H1 (cell line): ENCODE measurements around the gene RELT. TPM values are rescaled to one million over a fixed set of nuclear protein-coding genes. Genes with fewer than 3 reads are reported as not detected.

Experiments used
- CTCF ChIA-PET: fragments of 300-600 bp; sonication (Branson Sonifier 250); formaldehyde crosslinking; loops from one replicate; lab custom pipeline; 2021; ENCODE audit not compliant: partially characterized antibody; lab: Charles Lee
- POLR2A ChIA-PET: fragments of 300-600 bp; sonication (Branson Sonifier 250); formaldehyde crosslinking; loops from one replicate; lab custom pipeline; 2021; ENCODE audit warnings: inconsistent platforms; ENCODE audit not compliant: partially characterized antibody; lab: Charles Lee
- DNase-seq, 2 experiments: peaks; one replicate each; pipeline versions ENCODE4 v3.0.0 to v3.0.0-alpha.2; 2010 to 2022; ENCODE audit warnings: low spot score in 2 of 2, low read depth in 1 of 2, mixed read lengths in 1 of 2
- FAIRE-seq: peaks from 2 replicates; lab custom pipeline; 2011; peaks lifted over from hg19 to GRCh38; lab: Jason Lieb, UNC
- H2AFZ ChIP-seq: 2 replicates; pipeline ENCODE4 v1.8.1; 2012; ENCODE audit warnings: low read length, inconsistent platforms
- H2AK5ac ChIP-seq: 2 replicates; pipeline ENCODE4 v1.6.1; 2013; ENCODE audit warnings: low read depth, low read length
- H2BK120ac ChIP-seq: replicated peaks from 2 replicates; pipeline ENCODE3; 2013; ENCODE audit warnings: low read depth, low read length, inconsistent platforms
- H2BK12ac ChIP-seq: 2 replicates; pipeline ENCODE4 v1.6.1; 2013; ENCODE audit warnings: low read depth, low read length
- H2BK15ac ChIP-seq: 2 replicates; pipeline ENCODE4 v1.6.1; 2013; ENCODE audit warnings: low read length
- H2BK20ac ChIP-seq: 2 replicates; pipeline ENCODE4 v1.6.1; 2013; ENCODE audit warnings: low read length
- H2BK5ac ChIP-seq: 2 replicates; pipeline ENCODE4 v1.6.1; 2013; ENCODE audit warnings: low read depth, low read length
- H3K14ac ChIP-seq: 2 replicates; pipeline ENCODE4 v1.6.1; 2013; ENCODE audit warnings: inconsistent platforms; ENCODE audit not compliant: insufficient read length
- H3K18ac ChIP-seq: 2 replicates; pipeline ENCODE4 v1.6.1; 2013; ENCODE audit warnings: low read length; ENCODE audit errors: extremely low read depth
- H3K23ac ChIP-seq: 2 replicates; pipeline ENCODE4 v1.6.1; 2013; ENCODE audit warnings: inconsistent platforms; ENCODE audit not compliant: insufficient read length
- H3K23me2 ChIP-seq: 2 replicates; pipeline ENCODE4 v1.6.1; 2013; ENCODE audit warnings: low read depth, low read length
- H3K27ac ChIP-seq: 2 replicates; pipeline ENCODE4 v1.6.1; 2011; ENCODE audit warnings: low read depth, low read length, inconsistent platforms
- H3K27me3 ChIP-seq, 4 experiments: replicated peaks in 1 of 4; 1 replicate in 1 of 4; 2 replicates in 3 of 4; pipeline versions ENCODE4 v1.6.1 to v1.8.1; 2011 to 2013; ENCODE audit warnings: low read length in 3 of 4, mild to moderate bottlenecking in 3 of 4, inconsistent platforms in 2 of 4, mixed read lengths in 2 of 4, moderate library complexity in 1 of 4; ENCODE audit not compliant: control insufficient read depth in 3 of 4, insufficient read depth in 3 of 4; ENCODE audit errors: extremely low read depth in 1 of 4
- H3K36me3 ChIP-seq, 4 experiments: 2 replicates each; pipeline versions ENCODE4 v1.6.1 to v1.8.1; 2011 to 2013; ENCODE audit warnings: mild to moderate bottlenecking in 4 of 4, low read length in 3 of 4, moderate library complexity in 2 of 4, control low read depth in 1 of 4, inconsistent platforms in 1 of 4; ENCODE audit not compliant: insufficient read depth in 4 of 4, control insufficient read depth in 2 of 4
- H3K4ac ChIP-seq: replicated peaks from 2 replicates; pipeline ENCODE3; 2013; ENCODE audit warnings: low read length, low read depth, mixed read lengths, inconsistent platforms; ENCODE audit not compliant: insufficient read length
- H3K4me1 ChIP-seq, 4 experiments: replicated peaks in 1 of 4; 1 replicate in 1 of 4; 2 replicates in 3 of 4; pipeline versions ENCODE4 v1.6.1 to v1.8.1; 2011 to 2013; ENCODE audit warnings: low read length in 3 of 4, inconsistent platforms in 2 of 4, mixed read lengths in 1 of 4; ENCODE audit not compliant: insufficient read depth in 4 of 4, control insufficient read depth in 3 of 4
- H3K4me2 ChIP-seq, 2 experiments: 2 replicates each; pipeline versions ENCODE4 v1.6.1 to v1.8.1; 2011 to 2013; ENCODE audit warnings: low read depth in 2 of 2, low read length in 2 of 2, control low read depth in 1 of 2, inconsistent platforms in 1 of 2, mild to moderate bottlenecking in 1 of 2; ENCODE audit not compliant: insufficient read depth in 1 of 2
- H3K4me3 ChIP-seq, 4 experiments: fragments of 200-600, 300-600 bp in 1 of 4; sonication (generic), shearing (Covaris generic), sonication (Bioruptor Twin) in 1 of 4; 2 replicates each; pipeline versions ENCODE4 v1.5.1 to v1.8.1; 2011 to 2016; ENCODE audit warnings: low read length in 4 of 4, low read depth in 3 of 4, control low read depth in 2 of 4, inconsistent platforms in 2 of 4, mild to moderate bottlenecking in 2 of 4, mixed read lengths in 1 of 4, moderate library complexity in 1 of 4; ENCODE audit not compliant: insufficient read depth in 2 of 4; ENCODE audit errors: extremely low read depth in 1 of 4
- H3K56ac ChIP-seq: replicated peaks from 2 replicates; pipeline ENCODE3; 2013; ENCODE audit warnings: low read depth, mild to moderate bottlenecking, mixed read lengths, low read length, inconsistent platforms; ENCODE audit not compliant: insufficient read length
- H3K79me1 ChIP-seq: 2 replicates; pipeline ENCODE4 v1.6.1; 2013; ENCODE audit warnings: low read depth, low read length, control low read depth
- H3K79me2 ChIP-seq, 2 experiments: 2 replicates each; pipeline versions ENCODE4 v1.6.1 to v1.8.1; 2012 to 2013; ENCODE audit warnings: low read length in 2 of 2, mild to moderate bottlenecking in 2 of 2, inconsistent platforms in 1 of 2; ENCODE audit not compliant: insufficient read depth in 2 of 2, control insufficient read depth in 1 of 2
- H3K9ac ChIP-seq, 4 experiments: replicated peaks in 1 of 4; 1 replicate in 1 of 4; 2 replicates in 3 of 4; pipeline versions ENCODE4 v1.6.1 to v1.8.1; 2011 to 2013; ENCODE audit warnings: low read depth in 3 of 4, low read length in 3 of 4, control low read depth in 2 of 4, mild to moderate bottlenecking in 2 of 4, moderate library complexity in 2 of 4, inconsistent platforms in 1 of 4; ENCODE audit errors: extremely low read depth in 1 of 4
- H3K9me3 ChIP-seq, 2 experiments: 2 replicates each; pipeline versions ENCODE4 v1.6.1 to v1.8.1; 2012 to 2013; ENCODE audit warnings: mild to moderate bottlenecking in 2 of 2, moderate library complexity in 2 of 2, control low read depth in 1 of 2, inconsistent platforms in 1 of 2, low read depth in 1 of 2, low read length in 1 of 2, mixed read lengths in 1 of 2; ENCODE audit not compliant: insufficient read depth in 2 of 2
- H4K20me1 ChIP-seq, 2 experiments: replicated peaks in 1 of 2; 2 replicates each; pipeline versions ENCODE3 to v1.8.1; 2011 to 2013; ENCODE audit warnings: inconsistent platforms in 2 of 2, low read length in 2 of 2, mild to moderate bottlenecking in 1 of 2; ENCODE audit not compliant: insufficient read depth in 2 of 2, control insufficient read depth in 1 of 2
- H4K5ac ChIP-seq: 2 replicates; pipeline ENCODE4 v1.6.1; 2013; ENCODE audit warnings: low read length, low read depth, mixed read lengths, inconsistent platforms; ENCODE audit not compliant: insufficient read length
- H4K8ac ChIP-seq: 2 replicates; pipeline ENCODE4 v1.8.0; 2013; ENCODE audit warnings: mild to moderate bottlenecking, moderate library complexity, low read length, inconsistent platforms; ENCODE audit not compliant: insufficient read depth; ENCODE audit errors: extremely low read depth
- H4K91ac ChIP-seq: replicated peaks from 2 replicates; pipeline ENCODE3; 2013; ENCODE audit warnings: low read length, mixed read lengths, inconsistent platforms; ENCODE audit not compliant: insufficient read length
- ASH2L ChIP-seq: fragments of 200-600, 300-600 bp; sonication (generic); IDR thresholded peaks from one replicate; pipeline ENCODE4 v1.7.1; 2017; ENCODE audit warnings: low read length
- HDAC6 ChIP-seq: IDR thresholded peaks from one replicate; pipeline ENCODE4 v1.7.1; 2012; ENCODE audit warnings: low read depth, mild to moderate bottlenecking, inconsistent platforms, low read length, moderate library complexity
- WGBS, 2 experiments: shearing (Covaris generic) in 1 of 2; methylation state at CpG; one replicate each; pipeline versions ENCODE4 v1.1.6 to v1.1.7; 2013 to 2015; ENCODE audit warnings: low lambda C conversion rate in 2 of 2, mixed read lengths in 2 of 2, inconsistent platforms in 1 of 2, low coverage in 1 of 2, missing lambda C conversion rate in 1 of 2; ENCODE audit not compliant: insufficient replicate concordance in 2 of 2, insufficient coverage in 1 of 2, insufficient read length in 1 of 2; ENCODE audit errors: extremely low coverage in 1 of 2, missing lambda C conversion rate in 1 of 2; 5-methylcytosine and 5-hydroxymethylcytosine counted together
- polyA plus RNA-seq, 7 experiments: library from polyadenylated mRNA; depleted of rRNA in 3 of 7; stranded (reverse) in 5 of 7; unstranded in 2 of 7; fragments of >200 nt in 5 of 7; fragments of 200-250 nt in 2 of 7; gene quantifications; 1 replicate in 5 of 7; 2 replicates in 1 of 7; 4 replicates in 1 of 7; pipeline versions ENCODE4 v1.2.1 to v1.2.3, GENCODE V29; 2011 to 2013; ENCODE audit warnings: missing spikeins in 2 of 7, mixed read lengths in 2 of 7
- total RNA-seq: library from RNA; stranded (reverse); fragmentation: NEBNext Ultra II Directional; extraction: Animal tissue kit (Norgen Biotek cat#: 25700); gene quantifications from 2 replicates; pipeline ENCODE4 v1.2.1, GENCODE V29; 2021

Gene RELT
- total and polyA plus RNA-seq, 2 of the 8 experiments (the other 6 are each of a cell fraction or from before 2014, with no cell fraction given): 3.4 to 5.7 TPM

- ChIA-PET CTCF (interaction anchor here (0.7 to 4.1 kb wide), 11 partner anchors 11 to 255 kb away, joined by 3 to 27 read pairs (median 8); no protein-coding TSS in a partner anchor), POLR2A (no interaction called here)
- H3K9me3 ChIP-seq: no peaks in the 10 kb centered on the region
- no peak overlapping the region for H4K5ac ChIP-seq
- 91% methylated on average over 5 of the region's 5 CpGs; no CpG with 5 or more reads in 1 of the 2 experiments for WGBS, 2 experiments
- H4K91ac ChIP-seq: no peak overlapping the region
- TF ChIP-seq HDAC6 (no peak), ASH2L (no peak)
- no peak overlapping the region for H2BK5ac ChIP-seq
- no peaks in the 10 kb centered on the region for H3K79me2 ChIP-seq
- peaks cover 0 to 3% (median 1%) of the 10 kb centered on the region in 4 experiments; a peak in 4 of 7 replicates for H3K4me1 ChIP-seq
- no peak overlapping the region for H2BK15ac ChIP-seq
- peaks cover 0 to 20% (median 6%) of the 10 kb centered on the region in 4 experiments; a peak in 5 of 8 replicates for H3K36me3 ChIP-seq
- H2AK5ac ChIP-seq: no peak overlapping the region
- no peak overlapping the region for H3K9ac ChIP-seq
- no peak overlapping the region for H3K14ac ChIP-seq
- FAIRE-seq: no peak
- H3K23me2 ChIP-seq: no peaks in the 10 kb centered on the region
- H2AFZ ChIP-seq: no peak overlapping the region
- peaks cover 0 to 3% of the 10 kb centered on the region in 2 experiments for H4K20me1 ChIP-seq
- H3K56ac ChIP-seq: no peak overlapping the region
- no peak overlapping the region for H3K18ac ChIP-seq
- no peak overlapping the region for H3K4ac ChIP-seq
- H2BK12ac ChIP-seq: no peak overlapping the region
- H3K79me1 ChIP-seq: no peaks in the 10 kb centered on the region
- H2BK120ac ChIP-seq: no peak overlapping the region
- no peak overlapping the region for H3K27ac ChIP-seq
- H4K8ac ChIP-seq: no peak overlapping the region
- H3K27me3 ChIP-seq: no peaks in the 10 kb centered on the region
- no peak overlapping the region for H3K4me3 ChIP-seq
- no peak overlapping the region for H3K4me2 ChIP-seq
- no peak overlapping the region for H2BK20ac ChIP-seq
- H3K23ac ChIP-seq: no peak overlapping the region
- DNase-seq: no peak
Measured at GRCh38 chr11:73406619-73407018, 30.4 kb downstream of the RELT start.
